Dedifferentiated amniotic fluid mesenchymal stem cell (primary cell): ENCODE data around the gene GALNT13.

ENCODE experiments used
- DNase-seq: peaks from one replicate; pipeline ENCODE4 v3.0.0-alpha.2; 2016; ENCODE audit errors: extremely low spot score

The GALNT13 gene

GRCh38 chr2:154480521-154480920, 608.8 kb downstream of the GALNT13 start:
- no peak for DNase-seq

DNA sequence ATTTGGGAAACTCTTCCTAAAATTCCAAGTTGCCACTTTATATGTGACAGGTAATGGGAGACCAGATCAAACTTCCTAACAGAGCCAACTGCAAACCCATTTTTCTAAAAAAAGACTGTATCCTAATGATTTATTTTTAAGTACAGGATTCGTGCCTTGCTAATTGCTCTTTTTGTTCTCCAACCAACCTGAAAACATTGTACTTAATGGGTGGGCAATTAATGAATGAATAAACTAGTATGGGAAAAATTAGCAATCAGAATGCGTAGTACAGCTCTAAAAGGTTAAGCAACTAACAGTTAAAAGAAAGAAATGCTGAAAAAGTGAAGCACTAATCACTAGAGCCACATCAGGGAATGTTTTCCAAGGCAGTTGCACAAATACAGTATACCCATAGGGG, 609.6 kb downstream of the GALNT13 start:
- no peak for DNase-seq

- DNase-seq: no peak
These were observed 612.8 kb downstream of the GALNT13 start for GRCh38 chr2:154484338-154485099.

DNA sequence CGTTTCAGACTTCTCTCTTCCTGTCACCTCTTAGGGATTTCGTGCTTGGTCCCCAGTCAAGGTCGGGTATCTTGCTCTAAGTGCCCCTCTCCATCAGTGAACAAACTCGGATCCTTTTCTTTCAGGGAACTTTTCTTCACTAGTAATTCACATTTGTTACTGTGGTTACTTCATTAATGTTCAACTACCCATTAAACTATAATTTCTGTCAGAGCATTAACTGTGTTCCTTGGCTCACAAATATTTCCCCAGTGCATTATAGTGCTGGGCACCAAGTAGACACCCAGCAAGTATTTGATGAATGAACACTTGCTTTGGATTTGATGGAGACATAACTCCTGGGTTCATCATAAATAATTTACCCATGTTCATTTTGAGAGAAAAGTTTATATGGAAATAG, 617.1 kb downstream of the GALNT13 start:
- no peak for DNase-seq

- no peak for DNase-seq
These were observed 617.6 kb downstream of the GALNT13 start for GRCh38 chr2:154489266-154489858.

- no peak for DNase-seq
These were observed 618.8 kb downstream of the GALNT13 start for GRCh38 chr2:154490530-154490929.

GRCh38 chr2:154495455-154495868, 623.7 kb downstream of the GALNT13 start:
- no peak for DNase-seq

DNA sequence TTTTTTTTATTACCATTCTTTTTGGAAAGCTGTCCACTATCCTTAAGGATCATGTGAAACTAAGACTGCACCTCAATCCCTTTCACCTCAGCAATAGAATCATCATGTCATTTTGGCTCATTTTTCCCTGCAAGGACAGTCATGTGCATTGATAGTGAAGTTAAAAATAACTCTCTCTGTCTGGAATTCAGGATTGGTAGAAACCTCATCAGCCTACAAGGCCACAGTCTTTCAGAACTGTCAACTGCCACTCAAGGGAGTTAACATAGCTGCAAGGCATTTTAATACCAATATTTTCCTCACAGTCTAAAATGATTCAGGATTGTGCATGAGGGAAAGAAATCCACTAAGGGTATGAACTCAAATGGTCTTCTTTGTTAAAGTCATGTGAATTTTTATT, 625.3 kb downstream of the GALNT13 start:
- no peak for DNase-seq
